LNCAP (cell line): ENCODE measurements around the gene TADA3.

Experiments used
- TF ChIP-seq, protein P1 (sequence below): fragments of 450-650 bp; IDR thresholded peaks from 2 replicates; pipeline ENCODE4 v1.5.1; 2017; ENCODE audit warnings: mild to moderate bottlenecking

Gene TADA3, protein sequence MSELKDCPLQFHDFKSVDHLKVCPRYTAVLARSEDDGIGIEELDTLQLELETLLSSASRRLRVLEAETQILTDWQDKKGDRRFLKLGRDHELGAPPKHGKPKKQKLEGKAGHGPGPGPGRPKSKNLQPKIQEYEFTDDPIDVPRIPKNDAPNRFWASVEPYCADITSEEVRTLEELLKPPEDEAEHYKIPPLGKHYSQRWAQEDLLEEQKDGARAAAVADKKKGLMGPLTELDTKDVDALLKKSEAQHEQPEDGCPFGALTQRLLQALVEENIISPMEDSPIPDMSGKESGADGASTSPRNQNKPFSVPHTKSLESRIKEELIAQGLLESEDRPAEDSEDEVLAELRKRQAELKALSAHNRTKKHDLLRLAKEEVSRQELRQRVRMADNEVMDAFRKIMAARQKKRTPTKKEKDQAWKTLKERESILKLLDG

GRCh38 chr3:9792405-9793160, at the start of gene TADA3, which contains the start of gene ARPC4:
TADA3 (minus strand) TSS chr3:9792473; CDS start chr3:9791466, 1,007 bp downstream.
ARPC4 (plus strand) TSS chr3:9793082; CDS start chr3:9793122, 40 bp downstream.
- TF ChIP-seq, protein P1, sequence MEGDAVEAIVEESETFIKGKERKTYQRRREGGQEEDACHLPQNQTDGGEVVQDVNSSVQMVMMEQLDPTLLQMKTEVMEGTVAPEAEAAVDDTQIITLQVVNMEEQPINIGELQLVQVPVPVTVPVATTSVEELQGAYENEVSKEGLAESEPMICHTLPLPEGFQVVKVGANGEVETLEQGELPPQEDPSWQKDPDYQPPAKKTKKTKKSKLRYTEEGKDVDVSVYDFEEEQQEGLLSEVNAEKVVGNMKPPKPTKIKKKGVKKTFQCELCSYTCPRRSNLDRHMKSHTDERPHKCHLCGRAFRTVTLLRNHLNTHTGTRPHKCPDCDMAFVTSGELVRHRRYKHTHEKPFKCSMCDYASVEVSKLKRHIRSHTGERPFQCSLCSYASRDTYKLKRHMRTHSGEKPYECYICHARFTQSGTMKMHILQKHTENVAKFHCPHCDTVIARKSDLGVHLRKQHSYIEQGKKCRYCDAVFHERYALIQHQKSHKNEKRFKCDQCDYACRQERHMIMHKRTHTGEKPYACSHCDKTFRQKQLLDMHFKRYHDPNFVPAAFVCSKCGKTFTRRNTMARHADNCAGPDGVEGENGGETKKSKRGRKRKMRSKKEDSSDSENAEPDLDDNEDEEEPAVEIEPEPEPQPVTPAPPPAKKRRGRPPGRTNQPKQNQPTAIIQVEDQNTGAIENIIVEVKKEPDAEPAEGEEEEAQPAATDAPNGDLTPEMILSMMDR: no peak

- TF ChIP-seq, protein P1: no peak
Measured at GRCh38 chr3:9841015-9841414, 48.7 kb upstream of the TADA3 start.

GRCh38 chr3:9838856-9839255, 46.6 kb upstream of the TADA3 start:
- TF ChIP-seq, protein P1: no peak

- TF ChIP-seq, protein P1: no peak
Measured at GRCh38 chr3:9837701-9838582, 45.7 kb upstream of the TADA3 start.

GRCh38 chr3:9834520-9835380, 42.5 kb upstream of the TADA3 start:
- TF ChIP-seq, protein P1: no peak

DNA sequence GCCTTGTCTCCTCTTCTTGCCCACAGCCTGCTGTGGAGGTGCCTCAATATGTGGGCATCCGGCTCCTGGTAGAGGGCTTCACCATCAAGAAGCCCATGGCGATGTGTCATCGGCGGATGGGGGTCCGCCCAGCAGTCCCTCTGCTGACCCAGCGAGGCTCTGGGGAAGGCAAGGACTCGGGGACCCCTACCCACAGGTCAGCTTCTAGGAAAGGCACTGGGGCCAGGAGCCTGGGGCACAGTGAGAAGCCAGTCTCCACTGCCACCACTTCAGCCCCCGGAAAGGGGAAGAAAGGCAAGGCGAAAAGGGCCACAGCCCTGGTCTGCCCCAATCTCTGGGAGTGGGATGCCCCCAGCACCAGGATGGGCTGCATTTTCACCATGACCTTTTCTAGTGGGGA, 40.8 kb upstream of the TADA3 start:
- TF ChIP-seq, protein P1: no peak
